Measurements from ENCODE around the gene CDC14B. TPM values are rescaled to one million over a fixed set of nuclear protein-coding genes. Genes with fewer than 3 reads are reported as not detected.

The CDC14B gene
- total RNA-seq, 1 experiment from 2014 or later: 5.2 TPM

GRCh38 chr9:96621618-96622017 is 2.0 kb upstream of the CDC14B start:
- intact Hi-C loops (cut with micrococcal nuclease; ENCODE audit: unreplicated experiment): no loop called here
- ChIA-PET POLR2A (ENCODE audit: low non-redundant PET) (no interaction called here), CTCF (no interaction called here)
- no peak for DNase-seq (ENCODE audit: low spot score)
- Histone ChIP-seq H3K9me3 (ENCODE audit: low read depth, low read length, poor library complexity, severe bottlenecking) (no peaks in the 10 kb centered on the region), H3K4me3 (ENCODE audit: low read depth, low read length, poor library complexity, severe bottlenecking) (no peak overlapping the region), H3K36me3 (ENCODE audit: insufficient read depth, low read length, poor library complexity, severe bottlenecking) (no peaks in the 10 kb centered on the region), H3K27ac (ENCODE audit: low read depth, low read length, poor library complexity, severe bottlenecking) (no peak overlapping the region), H3K4me1 (ENCODE audit: insufficient read depth, low read length, poor library complexity, severe bottlenecking) (peaks cover 10% of the 10 kb centered on the region), H3K27me3 (replicated peaks; ENCODE audit: insufficient read depth, low read depth, low read length, poor library complexity) (no peaks in the 10 kb centered on the region)
- no peak for TF ChIP-seq EZH2 (IDR thresholded peaks at IDR 0.05; ENCODE audit: borderline replicate concordance, low read depth, low read length, poor library complexity, severe bottlenecking)
- TF ChIP-seq, protein P1, sequence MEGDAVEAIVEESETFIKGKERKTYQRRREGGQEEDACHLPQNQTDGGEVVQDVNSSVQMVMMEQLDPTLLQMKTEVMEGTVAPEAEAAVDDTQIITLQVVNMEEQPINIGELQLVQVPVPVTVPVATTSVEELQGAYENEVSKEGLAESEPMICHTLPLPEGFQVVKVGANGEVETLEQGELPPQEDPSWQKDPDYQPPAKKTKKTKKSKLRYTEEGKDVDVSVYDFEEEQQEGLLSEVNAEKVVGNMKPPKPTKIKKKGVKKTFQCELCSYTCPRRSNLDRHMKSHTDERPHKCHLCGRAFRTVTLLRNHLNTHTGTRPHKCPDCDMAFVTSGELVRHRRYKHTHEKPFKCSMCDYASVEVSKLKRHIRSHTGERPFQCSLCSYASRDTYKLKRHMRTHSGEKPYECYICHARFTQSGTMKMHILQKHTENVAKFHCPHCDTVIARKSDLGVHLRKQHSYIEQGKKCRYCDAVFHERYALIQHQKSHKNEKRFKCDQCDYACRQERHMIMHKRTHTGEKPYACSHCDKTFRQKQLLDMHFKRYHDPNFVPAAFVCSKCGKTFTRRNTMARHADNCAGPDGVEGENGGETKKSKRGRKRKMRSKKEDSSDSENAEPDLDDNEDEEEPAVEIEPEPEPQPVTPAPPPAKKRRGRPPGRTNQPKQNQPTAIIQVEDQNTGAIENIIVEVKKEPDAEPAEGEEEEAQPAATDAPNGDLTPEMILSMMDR (conservative IDR thresholded peaks at IDR 0.05; ENCODE audit: low read depth, low read length): no peak
- BruUV-seq (replicated peaks): no TSS peak

DNA sequence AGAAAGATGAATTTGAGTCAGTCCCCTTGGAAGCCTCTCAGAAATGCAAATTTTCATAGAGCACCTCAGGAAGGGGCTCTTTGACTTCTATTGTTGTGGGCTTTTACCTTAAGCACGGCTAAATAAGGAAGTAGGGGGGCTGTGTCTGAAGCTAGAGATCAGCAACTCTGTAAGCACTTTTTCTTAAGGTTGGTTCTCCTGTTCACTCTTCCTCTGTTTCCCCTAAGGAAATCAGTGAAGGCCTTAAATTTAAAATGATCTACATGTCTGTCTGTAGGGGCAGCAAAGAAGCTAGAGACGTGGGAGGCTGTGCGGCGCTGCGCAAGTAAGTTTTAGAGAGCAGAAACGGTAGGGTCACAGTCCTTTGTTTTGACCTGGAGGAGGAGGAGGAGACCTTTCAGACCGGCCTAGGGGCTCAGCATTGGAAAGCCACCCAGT is 1.2 kb upstream of the CDC14B start:
- BruUV-seq (replicated peaks): no TSS peak
- Histone ChIP-seq H3K4me3 (ENCODE audit: low read depth, low read length, poor library complexity, severe bottlenecking) (no peak overlapping the region), H3K9me3 (ENCODE audit: low read depth, low read length, poor library complexity, severe bottlenecking) (no peaks in the 10 kb centered on the region), H3K36me3 (ENCODE audit: insufficient read depth, low read length, poor library complexity, severe bottlenecking) (no peaks in the 10 kb centered on the region), H3K27ac (ENCODE audit: low read depth, low read length, poor library complexity, severe bottlenecking) (no peak overlapping the region), H3K4me1 (ENCODE audit: insufficient read depth, low read length, poor library complexity, severe bottlenecking) (peaks cover 10% of the 10 kb centered on the region), H3K27me3 (replicated peaks; ENCODE audit: insufficient read depth, low read depth, low read length, poor library complexity) (no peaks in the 10 kb centered on the region)
- DNase-seq (ENCODE audit: low spot score): no peak
- POLR2A ChIA-PET (ENCODE audit: low non-redundant PET): no interaction called here
- intact Hi-C loops (cut with micrococcal nuclease; ENCODE audit: unreplicated experiment): no loop called here
- CTCF ChIA-PET: no interaction called here
- TF ChIP-seq, protein P1 (conservative IDR thresholded peaks at IDR 0.05; ENCODE audit: low read depth, low read length): no peak
- TF ChIP-seq EZH2 (IDR thresholded peaks at IDR 0.05; ENCODE audit: borderline replicate concordance, low read depth, low read length, poor library complexity, severe bottlenecking): no peak

DNA sequence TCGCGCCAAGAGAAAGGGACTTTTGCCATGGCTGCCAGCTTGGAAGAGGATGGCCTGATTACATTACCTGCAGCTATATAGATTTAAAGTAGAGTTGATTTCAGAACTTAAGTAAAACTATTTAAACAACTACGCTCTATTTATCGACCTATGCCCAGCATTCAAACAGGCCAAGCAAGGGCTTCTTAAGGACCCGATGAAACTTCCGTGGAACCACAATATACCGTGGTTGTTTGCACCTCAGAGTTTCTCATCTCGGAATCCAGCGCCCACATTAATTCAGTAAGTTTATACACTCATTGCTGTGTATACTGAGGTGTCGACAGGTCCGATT is 505 bp upstream of the CDC14B start:
- Histone ChIP-seq H3K36me3 (ENCODE audit: insufficient read depth, low read length, poor library complexity, severe bottlenecking) (no peaks in the 10 kb centered on the region), H3K27ac (ENCODE audit: low read depth, low read length, poor library complexity, severe bottlenecking) (no peak overlapping the region), H3K4me3 (ENCODE audit: low read depth, low read length, poor library complexity, severe bottlenecking) (peak overlapping the region; percentile 80), H3K9me3 (ENCODE audit: low read depth, low read length, poor library complexity, severe bottlenecking) (no peaks in the 10 kb centered on the region), H3K4me1 (ENCODE audit: insufficient read depth, low read length, poor library complexity, severe bottlenecking) (peaks cover 10% of the 10 kb centered on the region), H3K27me3 (replicated peaks; ENCODE audit: insufficient read depth, low read depth, low read length, poor library complexity) (no peaks in the 10 kb centered on the region)
- no TSS peak for BruUV-seq (replicated peaks)
- no peak for TF ChIP-seq EZH2 (IDR thresholded peaks at IDR 0.05; ENCODE audit: borderline replicate concordance, low read depth, low read length, poor library complexity, severe bottlenecking)
- TF ChIP-seq, protein P1 (conservative IDR thresholded peaks at IDR 0.05; ENCODE audit: low read depth, low read length): no peak
- intact Hi-C loops (cut with micrococcal nuclease; ENCODE audit: unreplicated experiment): no loop called here
- ChIA-PET CTCF (no interaction called here), POLR2A (ENCODE audit: low non-redundant PET) (no interaction called here)
- no peak for DNase-seq (ENCODE audit: low spot score)

Measured in A673 (cell line).